Ishikawa (cell line): Measurements from ENCODE around the gene ITGA1.

ENCODE experiments used
- CEBPB ChIP-seq: IDR thresholded peaks from 2 replicates; pipeline ENCODE4 v1.6.1; 2012
- CREB1 ChIP-seq: IDR thresholded peaks from 2 replicates; pipeline ENCODE4 v1.6.1; 2012; ENCODE audit warnings: low read depth
- EGR1 ChIP-seq: IDR thresholded peaks from 2 replicates; pipeline ENCODE4 v1.6.1; 2012
- EP300 ChIP-seq: IDR thresholded peaks from 2 replicates; pipeline ENCODE4 v1.6.1; 2012; ENCODE audit warnings: borderline replicate concordance
- FOXM1 ChIP-seq: IDR thresholded peaks from 2 replicates; pipeline ENCODE4 v1.6.1; 2012; ENCODE audit warnings: low read depth, borderline replicate concordance
- MAX ChIP-seq: IDR thresholded peaks from 2 replicates; pipeline ENCODE4 v1.6.1; 2012
- RAD21 ChIP-seq: IDR thresholded peaks from 2 replicates; pipeline ENCODE4 v1.6.1; 2012; ENCODE audit warnings: low read depth
- REST ChIP-seq: IDR thresholded peaks from 2 replicates; pipeline ENCODE4 v1.6.1; 2012; ENCODE audit warnings: low read depth, mild to moderate bottlenecking
- TCF12 ChIP-seq: IDR thresholded peaks from 2 replicates; pipeline ENCODE4 v1.6.1; 2012; ENCODE audit warnings: low read depth

- TF ChIP-seq EP300 = no peak
- TF ChIP-seq RAD21 = no peak
- TF ChIP-seq MAX = no peak
- TF ChIP-seq TCF12 = no peak
- no peak for TF ChIP-seq CREB1
- TF ChIP-seq REST = no peak
- TF ChIP-seq EGR1 = no peak
- TF ChIP-seq FOXM1 = no peak
- TF ChIP-seq CEBPB = no peak
Measured at GRCh38 chr5:52789851-52790250, 2.1 kb downstream of the ITGA1 start.
